PC-3 (cell line): ENCODE measurements around the gene ENAH. TPM values are rescaled to one million over a fixed set of nuclear protein-coding genes. Genes with fewer than 3 reads are reported as not detected.

Experiments
- ATAC-seq: fragments of 200-7000 bp; cut with Tn5 transposase; 2 replicates; pipeline ENCODE4 v1.9.1; 2020; ENCODE audit warnings: mild to moderate bottlenecking, moderate library complexity
- BruUV-seq: library from RNA; stranded (reverse); fragments of 400-500 nt; replicated peaks from 2 replicates; lab custom pipeline; 2021; lab: Mats Ljungman, UMichigan
- CTCF ChIA-PET: fragments of 300-600 bp; sonication (Branson Sonifier 250); formaldehyde crosslinking; loops from one replicate; lab custom pipeline; 2022; ENCODE audit warnings: antibody characterized with exemption; lab: Charles Lee
- POLR2A ChIA-PET: fragments of 300-600 bp; sonication (Branson Sonifier 250); formaldehyde crosslinking; loops from one replicate; lab custom pipeline; 2022; ENCODE audit warnings: antibody characterized with exemption; ENCODE audit not compliant: unreplicated experiment; lab: Charles Lee
- DNase-seq: peaks from one replicate; pipeline ENCODE4 v3.0.0-alpha.2; 2015
- H2AFZ ChIP-seq: fragments of 300-600 bp; sonication (generic); 2 replicates; pipeline ENCODE4 v1.6.0; 2016; ENCODE audit warnings: antibody characterized with exemption, low read length
- H3F3A ChIP-seq: fragments of 300-600 bp; sonication (generic); one replicate; pipeline ENCODE4 v1.6.0; 2017; ENCODE audit warnings: antibody characterized with exemption, low read length, control low read depth, mild to moderate bottlenecking; ENCODE audit not compliant: unreplicated experiment
- H3K27ac ChIP-seq: fragments of 300-600 bp; sonication (generic); 2 replicates; pipeline ENCODE4 v1.5.1; 2016; ENCODE audit warnings: mild to moderate bottlenecking, low read length
- H3K27me3 ChIP-seq: fragments of 300-600 bp; sonication (generic); 2 replicates; pipeline ENCODE4 v1.6.1; 2016; ENCODE audit warnings: low read length, mixed read lengths
- H3K36me3 ChIP-seq: fragments of 300-600 bp; sonication (generic); 2 replicates; pipeline ENCODE4 v1.6.1; 2016; ENCODE audit warnings: low read depth, mixed run types, low read length, mixed read lengths
- H3K4me1 ChIP-seq: fragments of 300-600 bp; sonication (generic); 2 replicates; pipeline ENCODE4 v1.5.1; 2016; ENCODE audit warnings: low read length; ENCODE audit not compliant: insufficient read depth
- H3K4me2 ChIP-seq: fragments of 300-600 bp; sonication (generic); 2 replicates; pipeline ENCODE4 v1.6.0; 2016; ENCODE audit warnings: low read length
- H3K4me3 ChIP-seq: fragments of 300-600 bp; sonication (generic); 2 replicates; pipeline ENCODE4 v1.5.1; 2016; ENCODE audit warnings: mild to moderate bottlenecking, low read length, mixed read lengths
- H3K79me2 ChIP-seq: fragments of 300-600 bp; sonication (generic); 2 replicates; pipeline ENCODE4 v1.6.1; 2017; ENCODE audit warnings: low read length, mixed read lengths
- H3K9ac ChIP-seq: fragments of 300-600 bp; sonication (generic); 2 replicates; pipeline ENCODE4 v1.6.0; 2016; ENCODE audit warnings: mild to moderate bottlenecking, low read length
- H3K9me2 ChIP-seq: fragments of 300-600 bp; sonication (generic); replicated peaks from 2 replicates; pipeline ENCODE4 v1.6.1; 2016; ENCODE audit warnings: mixed run types, low read length, mixed read lengths
- H3K9me3 ChIP-seq: fragments of 300-600 bp; sonication (generic); 2 replicates; pipeline ENCODE4 v1.6.1; 2016; ENCODE audit warnings: low read length, mixed read lengths
- H4K20me1 ChIP-seq: fragments of 300-600 bp; sonication (generic); 2 replicates; pipeline ENCODE4 v1.6.1; 2016; ENCODE audit warnings: low read length, mixed read lengths
- CTCF ChIP-seq: fragments of 300-600 bp; sonication (generic); conservative IDR thresholded peaks from 2 replicates; pipeline ENCODE4 v1.5.1; 2017; ENCODE audit warnings: antibody characterized with exemption, low read depth, mild to moderate bottlenecking, low read length
- EZH2 ChIP-seq: fragments of 300-600 bp; sonication (generic); IDR thresholded peaks from one replicate; pipeline ENCODE4 v1.6.1; 2017; ENCODE audit warnings: antibody characterized with exemption, mild to moderate bottlenecking, low read length; ENCODE audit not compliant: unreplicated experiment
- EZH2phosphoT487 ChIP-seq: fragments of 300-600 bp; sonication (generic); IDR thresholded peaks from 2 replicates; pipeline ENCODE4 v1.6.1; 2018; ENCODE audit warnings: mild to moderate bottlenecking, antibody characterized with exemption, low read length, borderline replicate concordance
- intact Hi-C: fragments of 100-400 bp; cut with micrococcal nuclease; formaldehyde crosslinking; loops from 2 replicates; pipeline ENCODE4 v1.9.0; 2023
- total RNA-seq: library from RNA; depleted of rRNA; stranded (reverse); fragments of >200 nt; gene quantifications from 2 replicates; pipeline ENCODE4 v1.2.3, GENCODE V29; 2014

Gene ENAH
- total RNA-seq, 1 experiment from 2014 or later, result 96.6 TPM

- Histone ChIP-seq H3K9ac (no peak overlapping the region), H3K27ac (no peak overlapping the region), H4K20me1 (no peaks in the 10 kb centered on the region), H3K4me1 (peaks cover 4% of the 10 kb centered on the region; the same call in 1 of the 2 replicates), H3F3A (no peaks in the 10 kb centered on the region), H2AFZ (no peak overlapping the region), H3K36me3 (no peaks in the 10 kb centered on the region), H3K4me3 (no peak overlapping the region), H3K4me2 (no peak overlapping the region), H3K9me2 (no peaks in the 10 kb centered on the region), H3K9me3 (no peaks in the 10 kb centered on the region), H3K27me3 (no peaks in the 10 kb centered on the region), H3K79me2 (no peaks in the 10 kb centered on the region)
- BruUV-seq, result no TSS peak
- ChIA-PET POLR2A (interaction anchor here (0.6 kb wide), 1 partner anchor 383 kb away, joined by 3 read pairs; no protein-coding TSS in a partner anchor), CTCF (interaction anchor here (1.0 kb wide), 1 partner anchor 292 kb away, joined by 5 read pairs; no protein-coding TSS in a partner anchor)
- intact Hi-C loops, result loop anchor here (5.0 kb wide), 2 partner anchors 72 to 222 kb away; no protein-coding TSS in a partner anchor
- no peak for TF ChIP-seq EZH2
- DNase-seq, result no peak
- no peak for ATAC-seq
Observed at GRCh38 chr1:225479996-225480720, 172.8 kb downstream of the ENAH start.

- DNase-seq (no peak), ATAC-seq (no peak)
- CTCF ChIA-PET, result interaction anchor here (0.6 to 0.7 kb wide), 2 partner anchors 13 to 55 kb away, joined by 7 to 11 read pairs; no protein-coding TSS in a partner anchor
- intact Hi-C loops, result loop anchor here (5.0 kb wide), 2 partner anchors 73 to 223 kb away; no protein-coding TSS in a partner anchor
- H3K36me3 ChIP-seq, result no peaks in the 10 kb centered on the region
- H3K27ac ChIP-seq, result no peak overlapping the region
- peaks cover 10% of the 10 kb centered on the region; the same call in 1 of the 2 replicates for H3K4me1 ChIP-seq
- H3K9ac ChIP-seq, result no peak overlapping the region
- H3K4me2 ChIP-seq, result no peak overlapping the region
- H2AFZ ChIP-seq, result no peak overlapping the region
- no TSS peak for BruUV-seq
- TF ChIP-seq CTCF, result no peak
- no peak for TF ChIP-seq EZH2phosphoT487
- TF ChIP-seq EZH2, result no peak
- H3K27me3 ChIP-seq, result no peaks in the 10 kb centered on the region
- H3K9me3 ChIP-seq, result no peaks in the 10 kb centered on the region
- no peaks in the 10 kb centered on the region for H3K79me2 ChIP-seq
- no peak overlapping the region for H3K4me3 ChIP-seq
- H3K9me2 ChIP-seq, result no peaks in the 10 kb centered on the region
- POLR2A ChIA-PET, result no interaction called here
- no peaks in the 10 kb centered on the region for H4K20me1 ChIP-seq
- no peaks in the 10 kb centered on the region for H3F3A ChIP-seq
Observed at GRCh38 chr1:225479341-225479740, 173.6 kb downstream of the ENAH start.

- H3K79me2 ChIP-seq, result no peaks in the 10 kb centered on the region
- H3K4me3 ChIP-seq, result no peak overlapping the region
- H3K4me1 ChIP-seq, result peaks cover 10% of the 10 kb centered on the region; the same call in 1 of the 2 replicates
- no peak for DNase-seq
- TF ChIP-seq CTCF (no peak), EZH2phosphoT487 (no peak), EZH2 (no peak)
- H3K4me2 ChIP-seq, result no peak overlapping the region
- H3K9me3 ChIP-seq, result no peaks in the 10 kb centered on the region
- H3K9me2 ChIP-seq, result no peaks in the 10 kb centered on the region
- intact Hi-C loops, result loop anchor here (5.0 kb wide), 2 partner anchors 75 to 225 kb away; no protein-coding TSS in a partner anchor
- H3K27me3 ChIP-seq, result no peaks in the 10 kb centered on the region
- POLR2A ChIA-PET, result no interaction called here
- no peak for ATAC-seq
- H4K20me1 ChIP-seq, result no peaks in the 10 kb centered on the region
- CTCF ChIA-PET, result no interaction called here
- no TSS peak for BruUV-seq
- no peak overlapping the region for H2AFZ ChIP-seq
- H3F3A ChIP-seq, result no peaks in the 10 kb centered on the region
- no peaks in the 10 kb centered on the region for H3K36me3 ChIP-seq
- H3K9ac ChIP-seq, result no peak overlapping the region
- H3K27ac ChIP-seq, result no peak overlapping the region
Observed at GRCh38 chr1:225477296-225477911, 175.5 kb downstream of the ENAH start.
